ENCODE data around the gene MCTS1.

DNA sequence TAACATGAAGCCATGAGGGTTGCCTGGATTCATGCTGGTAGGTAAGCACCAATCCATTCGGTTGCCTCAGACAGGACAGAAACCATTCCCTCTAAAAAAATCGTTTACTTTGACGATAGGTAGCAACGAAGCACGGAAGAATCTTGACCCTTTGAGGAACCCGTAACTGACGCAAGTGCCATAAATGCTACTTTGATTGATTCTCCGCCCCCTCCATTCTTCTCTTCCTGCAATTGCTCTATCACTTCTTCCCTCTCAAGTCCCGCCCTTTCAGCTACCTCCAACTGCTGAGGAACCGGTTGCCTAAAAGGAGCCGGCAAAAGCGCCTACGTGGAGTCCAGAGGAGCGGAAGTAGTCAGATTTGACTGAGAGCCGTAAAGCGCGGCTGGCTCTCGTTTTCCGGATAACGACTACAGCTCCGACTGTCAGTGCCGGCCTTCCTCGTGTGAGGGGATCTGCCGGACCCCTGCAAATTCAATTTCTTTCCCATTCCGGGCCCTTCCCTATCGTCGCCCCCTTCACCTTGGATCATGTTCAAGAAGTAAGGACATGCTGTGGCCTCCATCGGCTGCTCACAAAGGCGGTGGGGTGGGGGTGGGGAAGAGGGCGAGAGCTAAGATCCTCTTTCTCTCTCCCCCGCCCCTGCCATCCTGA, at the start of gene MCTS1:
- TF ChIP-seq POLR2A (IDR thresholded peaks at IDR 0.05; ENCODE audit: low read depth) = peak; percentile 17
- TF ChIP-seq POLR2AphosphoS5 (IDR thresholded peaks at IDR 0.05) = peak; percentile 66 to 78
- TF ChIP-seq, protein P1, sequence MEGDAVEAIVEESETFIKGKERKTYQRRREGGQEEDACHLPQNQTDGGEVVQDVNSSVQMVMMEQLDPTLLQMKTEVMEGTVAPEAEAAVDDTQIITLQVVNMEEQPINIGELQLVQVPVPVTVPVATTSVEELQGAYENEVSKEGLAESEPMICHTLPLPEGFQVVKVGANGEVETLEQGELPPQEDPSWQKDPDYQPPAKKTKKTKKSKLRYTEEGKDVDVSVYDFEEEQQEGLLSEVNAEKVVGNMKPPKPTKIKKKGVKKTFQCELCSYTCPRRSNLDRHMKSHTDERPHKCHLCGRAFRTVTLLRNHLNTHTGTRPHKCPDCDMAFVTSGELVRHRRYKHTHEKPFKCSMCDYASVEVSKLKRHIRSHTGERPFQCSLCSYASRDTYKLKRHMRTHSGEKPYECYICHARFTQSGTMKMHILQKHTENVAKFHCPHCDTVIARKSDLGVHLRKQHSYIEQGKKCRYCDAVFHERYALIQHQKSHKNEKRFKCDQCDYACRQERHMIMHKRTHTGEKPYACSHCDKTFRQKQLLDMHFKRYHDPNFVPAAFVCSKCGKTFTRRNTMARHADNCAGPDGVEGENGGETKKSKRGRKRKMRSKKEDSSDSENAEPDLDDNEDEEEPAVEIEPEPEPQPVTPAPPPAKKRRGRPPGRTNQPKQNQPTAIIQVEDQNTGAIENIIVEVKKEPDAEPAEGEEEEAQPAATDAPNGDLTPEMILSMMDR (IDR thresholded peaks at IDR 0.05) = no peak

Measured in esophagus muscularis mucosa (tissue), 3 donors.